Activated CD4-positive, alpha-beta T cell treated with anti-CD3 and anti-CD28 coated beads, Interleukin-2, amount 50 U/mL, for 4 hours (primary cell): ENCODE results near the gene ZNF212.
"Not testable (repeated sequence)": the region's sequence is repeated elsewhere in the genome, so short reads cannot be mapped to it uniquely, and the experiment has no call there.

Experiments
- DNase-seq, 2 experiments: peaks; one replicate each; pipeline ENCODE4 v3.0.0-alpha.2; 2020

Gene ZNF212

GRCh38 chr7:149255174-149255573, 15.7 kb downstream of the ZNF212 start:
- no peak for DNase-seq

DNA sequence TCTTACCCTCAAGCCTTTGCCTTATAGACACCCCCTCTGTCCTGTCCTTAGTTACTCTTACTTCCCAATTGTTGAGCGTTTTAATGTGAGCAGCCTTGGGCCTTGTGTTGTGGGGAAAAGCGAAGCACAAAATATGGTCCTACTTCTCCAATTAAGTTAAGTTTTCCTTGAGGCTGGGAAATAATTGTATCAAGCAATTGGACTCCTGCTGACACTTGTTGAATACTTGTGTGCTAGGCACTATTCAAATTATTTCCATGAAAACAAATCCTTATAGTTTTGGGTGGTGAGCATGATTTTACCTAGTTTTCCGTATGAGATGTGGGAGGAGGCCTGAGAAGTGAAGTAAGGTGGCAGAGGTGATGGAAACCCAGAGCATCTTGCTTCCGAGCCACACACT, 17.1 kb downstream of the ZNF212 start:
- no peak for DNase-seq

- DNase-seq, result no peak
Measured at GRCh38 chr7:149257146-149257545, 17.7 kb downstream of the ZNF212 start.

DNA sequence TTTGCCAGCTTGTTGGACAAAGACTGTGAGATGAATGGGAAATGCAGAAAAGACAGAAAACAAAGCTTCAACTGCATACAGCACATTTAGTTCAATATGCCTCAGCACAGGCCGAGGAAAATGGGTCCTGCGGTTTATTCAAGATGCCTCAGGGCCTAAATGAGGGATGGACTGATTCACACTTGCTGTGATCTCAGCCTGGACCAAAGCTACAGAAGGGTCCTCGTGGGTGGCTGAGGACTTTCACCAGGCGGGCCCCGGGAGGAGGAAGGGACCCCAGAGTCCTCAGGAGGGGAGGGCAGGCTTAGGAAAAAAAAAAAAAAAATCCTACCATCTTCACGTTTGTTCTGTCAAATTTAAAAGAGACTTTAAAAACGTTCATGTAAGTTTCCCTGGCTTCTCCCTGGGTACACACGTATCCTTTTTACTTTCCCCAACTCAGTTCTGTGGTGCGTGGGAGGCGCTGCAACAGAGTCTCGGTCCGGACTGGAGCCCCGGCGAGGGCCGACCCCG, 21.9 kb downstream of the ZNF212 start:
- DNase-seq, result no peak

DNA sequence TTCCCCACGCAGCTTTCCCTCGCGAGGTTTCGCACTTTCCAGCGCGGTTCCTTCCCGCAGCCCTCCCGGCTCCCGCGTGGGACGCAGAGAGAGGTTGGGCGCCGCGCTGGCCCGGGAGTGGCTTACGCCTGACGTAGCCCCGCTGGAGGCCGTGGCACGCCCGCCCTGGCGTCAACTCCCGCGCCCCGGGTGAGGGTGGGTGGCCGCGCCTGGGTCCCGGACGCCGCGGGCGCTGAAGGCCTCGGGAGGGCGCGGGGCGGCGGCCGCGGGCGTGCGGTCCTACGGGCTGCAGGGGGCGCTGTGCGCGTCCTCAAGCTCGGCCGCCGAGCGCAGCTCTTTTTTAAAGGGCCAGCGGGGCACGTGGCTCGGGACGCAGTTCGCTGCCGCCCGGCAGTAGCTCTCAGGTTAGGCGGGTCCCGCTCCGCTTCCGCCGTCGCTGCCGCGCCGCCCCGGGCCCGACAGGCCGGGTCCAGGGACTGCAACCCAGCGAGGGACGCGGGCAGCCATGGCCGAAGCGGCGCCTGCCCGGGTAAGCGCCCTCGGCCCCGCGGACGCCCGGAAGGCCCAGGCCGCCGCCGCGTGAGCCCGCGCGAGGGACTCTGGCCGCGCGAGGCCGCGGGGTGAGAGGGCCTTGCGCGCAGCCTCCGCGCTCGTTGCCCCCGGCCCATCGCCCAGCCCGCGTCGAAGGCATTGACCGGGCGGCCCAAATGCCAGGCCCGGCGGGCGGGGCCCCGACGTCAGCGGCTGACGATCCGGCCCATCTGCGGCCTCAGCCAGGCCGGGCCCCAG, 22.6 kb downstream of the ZNF212 start, which contains the start of gene ZNF783:
Gene ZNF783 (plus strand): TSS at position 368 of the 789 bp plus-strand sequence. CDS start 138 bp downstream, at position 506.
- peak; percentile 79 to 84 for DNase-seq

GRCh38 chr7:149266451-149266850, 27.0 kb downstream of the ZNF212 start:
- no peak for DNase-seq

- no peak for DNase-seq
Measured at GRCh38 chr7:149267733-149268132, 28.3 kb downstream of the ZNF212 start.

GRCh38 chr7:149274424-149274823, 35.0 kb downstream of the ZNF212 start:
- DNase-seq, result not testable (repeated sequence)

DNA sequence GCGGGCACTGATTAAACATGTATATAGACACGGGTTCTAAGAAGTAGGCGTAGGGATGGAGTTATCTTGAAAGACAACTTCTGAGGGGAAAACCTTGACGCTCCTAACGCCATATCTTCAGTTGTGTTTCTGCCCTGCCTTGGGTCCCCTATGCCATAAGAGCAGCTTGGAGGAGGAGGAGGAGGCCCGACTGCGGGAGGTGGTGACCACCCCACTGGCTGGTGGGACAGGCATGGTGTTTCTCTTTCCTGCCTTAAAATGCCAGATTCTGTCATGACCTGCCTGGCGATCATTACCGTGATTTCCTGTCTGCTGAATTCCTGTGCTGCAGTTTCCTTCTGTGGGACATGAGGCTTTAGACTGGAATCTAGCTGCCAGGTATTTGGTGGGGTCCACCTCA, 38.4 kb downstream of the ZNF212 start:
- no peak for DNase-seq

DNA sequence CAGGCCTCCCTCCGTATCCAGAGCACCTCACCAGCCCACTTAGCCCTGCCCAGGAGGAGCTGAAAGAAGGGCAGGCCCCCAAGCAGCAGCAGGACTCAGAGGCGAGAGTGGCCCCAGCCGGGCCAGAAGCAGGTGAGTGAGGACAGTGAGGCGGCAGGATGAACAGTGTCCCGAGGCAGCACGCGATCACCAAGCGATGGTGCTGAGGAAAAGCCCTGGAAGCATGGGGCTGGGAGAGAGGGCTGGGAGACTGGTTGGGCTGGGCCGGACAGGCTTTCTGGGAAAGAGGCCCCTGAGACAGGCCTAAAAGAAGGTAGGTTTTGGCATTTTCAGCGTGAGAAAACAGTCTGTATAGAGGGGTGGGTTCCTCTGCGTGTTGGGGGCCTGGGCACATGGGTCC, 38.9 kb downstream of the ZNF212 start:
- DNase-seq, result no peak

GRCh38 chr7:149279111-149279743, 39.8 kb downstream of the ZNF212 start:
- DNase-seq, result no peak

DNA sequence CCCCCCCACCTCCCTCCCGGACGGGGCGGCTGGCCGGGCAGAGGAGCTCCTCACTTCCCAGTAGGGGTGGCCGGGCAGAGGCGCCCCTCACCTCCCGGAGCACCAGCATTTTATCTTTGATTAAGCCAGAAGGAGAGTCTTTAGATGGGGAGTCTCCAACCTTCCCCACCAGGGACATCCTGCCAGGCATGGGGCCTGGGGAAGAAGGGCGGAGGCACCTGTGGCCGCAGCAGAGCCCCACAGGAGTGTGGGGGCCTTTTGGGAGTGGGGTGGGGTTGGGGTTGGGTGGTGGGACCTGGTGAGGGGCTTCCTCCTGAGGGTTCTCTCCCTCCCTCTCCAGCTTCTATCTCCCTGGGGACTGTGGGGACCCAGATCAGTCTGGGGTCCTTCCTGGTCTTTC, 40.7 kb downstream of the ZNF212 start:
- DNase-seq, result no peak

DNA sequence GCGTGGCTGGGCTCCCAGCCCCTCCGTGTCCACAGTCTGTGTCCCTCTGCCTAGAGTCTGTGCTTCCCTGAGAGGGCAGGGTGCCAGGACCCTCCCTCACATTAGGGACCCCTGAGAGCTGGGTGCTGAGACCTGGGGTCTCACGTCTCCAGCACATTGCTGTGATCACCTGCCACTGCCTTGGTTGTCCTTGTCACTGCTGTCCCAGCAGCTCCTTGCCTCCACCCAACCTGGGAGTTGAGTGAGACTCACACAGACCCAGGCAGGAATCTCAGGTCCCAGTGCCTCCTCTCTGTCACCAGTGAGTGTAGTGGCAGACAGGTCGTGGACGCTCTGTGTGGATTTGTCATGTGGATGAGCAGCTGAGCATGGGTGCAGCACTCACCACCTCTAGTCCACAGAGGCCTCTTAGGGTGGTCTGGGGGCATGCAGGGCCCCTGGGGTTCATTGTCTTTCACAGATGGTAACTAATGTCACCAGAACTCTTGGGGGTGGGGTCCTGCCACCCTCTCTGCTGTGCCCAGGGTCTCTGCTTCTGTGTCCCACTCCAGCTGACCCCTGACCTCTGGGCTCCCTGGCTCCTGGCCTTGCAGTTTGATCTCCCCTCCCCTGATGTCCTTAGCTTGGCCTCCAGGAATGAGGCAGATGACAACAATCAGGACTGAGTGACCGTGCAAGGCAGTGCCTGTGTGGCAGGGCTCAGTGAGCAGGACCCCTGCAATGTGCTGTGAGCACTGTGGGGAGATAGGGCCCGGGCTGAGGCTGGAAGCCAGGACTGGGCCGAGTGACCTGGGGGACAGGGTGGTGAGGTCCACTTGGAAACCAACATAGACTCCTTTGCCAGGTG, 41.4 kb downstream of the ZNF212 start:
- no peak for DNase-seq

- no peak for DNase-seq
Measured at GRCh38 chr7:149281508-149282330, 42.3 kb downstream of the ZNF212 start.

DNA sequence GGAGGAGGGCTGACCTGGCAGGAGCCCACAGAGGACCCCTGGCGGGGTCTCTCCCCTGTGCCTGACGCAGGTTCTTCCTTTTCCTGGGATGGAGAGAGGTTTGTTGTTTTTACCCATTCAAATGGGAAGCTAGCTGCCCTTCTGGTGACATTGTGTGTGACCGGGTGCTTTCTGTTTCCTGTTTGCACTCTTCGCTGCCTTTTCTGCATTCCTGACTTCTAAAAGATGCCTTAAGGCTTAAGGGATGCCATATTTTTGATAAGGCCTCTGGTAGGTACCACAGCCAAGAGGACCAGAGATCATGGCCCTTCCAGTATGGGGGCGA, 42.8 kb downstream of the ZNF212 start:
- DNase-seq, result no peak

GRCh38 chr7:149283321-149283720, 43.9 kb downstream of the ZNF212 start:
- no peak for DNase-seq

GRCh38 chr7:149284343-149284742, 44.9 kb downstream of the ZNF212 start:
- DNase-seq, result peak in 1 of 2 experiments; percentile 27

GRCh38 chr7:149284850-149285585, 45.6 kb downstream of the ZNF212 start:
- DNase-seq, result peak; percentile 98

- DNase-seq, result no peak
Measured at GRCh38 chr7:149285603-149286002, 46.2 kb downstream of the ZNF212 start.

DNA sequence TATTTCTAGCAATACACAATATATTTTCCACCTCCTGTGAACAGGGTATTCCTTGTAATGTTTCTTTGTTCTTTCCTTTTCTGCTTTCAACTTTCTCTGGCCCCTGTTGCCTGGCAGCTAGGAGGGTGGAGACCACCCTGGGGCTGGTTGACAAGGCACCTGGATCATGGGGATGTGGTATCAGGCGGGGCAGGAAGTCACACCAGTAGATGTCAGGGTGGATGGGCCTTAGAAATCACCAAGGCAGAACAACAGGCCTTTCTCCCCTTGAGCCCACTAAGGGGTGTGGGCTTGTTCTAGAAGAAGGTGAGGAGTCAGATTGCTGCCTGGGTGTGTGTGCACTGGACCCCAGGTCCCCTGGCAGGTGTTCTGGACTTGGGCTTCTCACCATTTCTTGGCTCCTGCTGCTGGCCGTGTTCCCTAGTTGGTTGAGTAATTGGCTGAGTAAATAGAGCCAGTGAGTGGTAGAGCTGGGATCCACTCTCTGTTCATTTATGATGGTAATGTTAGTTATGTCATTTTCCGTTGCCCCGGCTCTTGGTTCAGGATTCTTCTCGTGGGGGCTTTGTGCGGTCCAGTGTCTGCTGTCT, 47.5 kb downstream of the ZNF212 start:
- DNase-seq, result no peak

DNA sequence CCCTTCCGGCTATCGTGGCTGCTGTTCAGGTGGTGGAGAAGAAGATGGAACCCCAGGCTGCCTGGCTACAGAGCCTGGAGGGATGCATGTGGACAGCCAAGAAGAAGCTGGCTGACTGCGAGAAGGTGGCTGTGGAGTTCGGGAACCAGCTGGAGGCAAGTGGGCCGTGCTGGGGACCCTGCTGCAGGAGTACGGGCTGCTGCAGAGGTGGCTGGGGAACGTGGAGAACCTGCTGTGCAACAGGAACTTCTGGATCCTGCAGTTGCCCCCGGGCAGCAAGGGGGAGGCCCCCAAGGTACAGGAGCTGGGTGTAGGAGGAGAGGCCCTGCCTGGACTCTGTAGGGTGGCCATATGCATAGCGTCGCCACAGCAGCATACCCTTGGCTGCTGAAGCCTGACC, 48.2 kb downstream of the ZNF212 start:
- DNase-seq, result no peak
